GM19351 (cell line): Measurements from ENCODE around the gene CDH18.

Source experiments
- ATAC-seq: cut with Tn5 transposase; IDR thresholded peaks from one replicate; pipeline ENCODE4 v1.9.1; 2021; ENCODE audit warnings: mild to moderate bottlenecking, moderate library complexity; ENCODE audit not compliant: unreplicated experiment

CDH18 gene

GRCh38 chr5:19751326-19751725 lies 236.7 kb downstream of the CDH18 start:
- no peak for ATAC-seq

- no peak for ATAC-seq
Observed at GRCh38 chr5:19745247-19745646, 242.8 kb downstream of the CDH18 start.

GRCh38 chr5:19739671-19740070 lies 248.3 kb downstream of the CDH18 start:
- ATAC-seq: no peak

- ATAC-seq: no peak
Observed at GRCh38 chr5:19734776-19735175, 253.2 kb downstream of the CDH18 start.

- no peak for ATAC-seq
Observed at GRCh38 chr5:19733612-19734495, 254.1 kb downstream of the CDH18 start.

GRCh38 chr5:19728571-19728970 lies 259.4 kb downstream of the CDH18 start:
- ATAC-seq: no peak

GRCh38 chr5:19719109-19719508 lies 268.9 kb downstream of the CDH18 start:
- ATAC-seq: no peak

- no peak for ATAC-seq
Observed at GRCh38 chr5:19713740-19714139, 274.3 kb downstream of the CDH18 start.

GRCh38 chr5:19709403-19709802 lies 278.6 kb downstream of the CDH18 start:
- no peak for ATAC-seq

GRCh38 chr5:19706776-19707175 lies 281.2 kb downstream of the CDH18 start:
- ATAC-seq: no peak

GRCh38 chr5:19701731-19702130 lies 286.3 kb downstream of the CDH18 start:
- ATAC-seq: no peak

- no peak for ATAC-seq
Observed at GRCh38 chr5:19694949-19695611, 292.9 kb downstream of the CDH18 start.

GRCh38 chr5:19690978-19691377 lies 297.0 kb downstream of the CDH18 start:
- ATAC-seq: no peak

GRCh38 chr5:19685473-19685872 lies 302.5 kb downstream of the CDH18 start:
- ATAC-seq: no peak

- ATAC-seq: no peak
Observed at GRCh38 chr5:19676895-19677294, 311.1 kb downstream of the CDH18 start.

GRCh38 chr5:19660679-19661078 lies 327.3 kb downstream of the CDH18 start:
- no peak for ATAC-seq

- ATAC-seq: no peak
Observed at GRCh38 chr5:19655627-19656026, 332.4 kb downstream of the CDH18 start.

- no peak for ATAC-seq
Observed at GRCh38 chr5:19638461-19638860, 349.5 kb downstream of the CDH18 start.

GRCh38 chr5:19630876-19631275 lies 357.1 kb downstream of the CDH18 start:
- no peak for ATAC-seq

GRCh38 chr5:19626211-19626610 lies 361.8 kb downstream of the CDH18 start:
- ATAC-seq: no peak

- ATAC-seq: no peak
Observed at GRCh38 chr5:19625562-19625961, 362.4 kb downstream of the CDH18 start.

- ATAC-seq: no peak
Observed at GRCh38 chr5:19619571-19619970, 368.4 kb downstream of the CDH18 start.
